ENCODE results near the gene SAMD14.

Gene SAMD14

DNA sequence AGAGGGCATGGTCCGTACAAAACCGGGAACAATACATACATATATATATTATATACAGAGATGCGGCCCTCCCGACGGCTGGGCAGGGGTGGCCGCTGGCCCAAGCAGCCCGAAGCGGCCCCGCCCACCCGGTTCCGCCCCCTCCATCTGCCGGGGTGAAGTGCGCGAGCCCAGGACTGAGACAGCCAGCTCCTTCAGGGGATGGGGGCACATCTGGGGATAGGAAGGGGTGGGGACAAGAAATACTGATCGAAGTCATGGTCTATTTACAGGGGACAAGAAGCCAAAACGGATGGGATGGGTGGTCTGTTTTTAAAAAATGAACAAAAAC is 3.8 kb upstream of the SAMD14 start:
- DNase-seq (ENCODE audit: low read depth in 1 of 2, low spot score in 1 of 2) = no peak

DNA sequence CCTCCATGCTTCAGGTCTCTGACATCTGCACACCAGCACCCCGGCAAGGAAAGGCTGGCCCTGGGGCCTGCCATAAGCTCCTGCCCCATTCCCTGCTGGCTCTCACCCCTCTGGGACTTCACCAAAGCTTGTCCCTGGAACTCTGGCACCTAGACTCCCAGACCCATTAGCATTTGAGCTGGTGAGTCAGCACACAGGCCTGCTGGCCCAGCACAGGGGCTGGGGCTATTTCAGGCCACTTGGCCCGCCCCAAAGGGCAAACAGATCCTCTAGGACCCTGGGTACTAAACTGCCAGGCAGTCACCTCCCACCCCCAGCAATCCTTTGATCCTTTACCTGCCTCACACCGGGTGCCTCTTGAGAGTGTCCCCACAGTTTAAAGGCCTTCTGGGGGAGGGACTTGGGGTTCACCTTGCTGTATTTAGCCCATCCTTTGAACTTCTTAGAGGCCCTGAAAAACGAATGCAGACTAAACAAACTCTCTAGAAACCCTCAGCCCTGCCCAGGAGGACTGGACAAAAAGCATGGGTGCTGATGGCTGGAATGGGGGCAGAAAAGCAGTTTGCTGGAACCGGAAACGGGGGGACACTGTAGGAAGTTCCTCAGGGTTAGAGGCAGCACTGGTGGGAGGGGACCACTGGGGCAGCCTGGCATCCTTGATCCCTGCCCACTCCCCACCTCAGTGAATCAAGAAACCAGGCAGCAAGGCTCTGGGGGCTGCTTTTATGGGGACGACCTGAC is 3.2 kb upstream of the SAMD14 start:
- no peak for DNase-seq (ENCODE audit: low read depth in 1 of 2, low spot score in 1 of 2)

DNA sequence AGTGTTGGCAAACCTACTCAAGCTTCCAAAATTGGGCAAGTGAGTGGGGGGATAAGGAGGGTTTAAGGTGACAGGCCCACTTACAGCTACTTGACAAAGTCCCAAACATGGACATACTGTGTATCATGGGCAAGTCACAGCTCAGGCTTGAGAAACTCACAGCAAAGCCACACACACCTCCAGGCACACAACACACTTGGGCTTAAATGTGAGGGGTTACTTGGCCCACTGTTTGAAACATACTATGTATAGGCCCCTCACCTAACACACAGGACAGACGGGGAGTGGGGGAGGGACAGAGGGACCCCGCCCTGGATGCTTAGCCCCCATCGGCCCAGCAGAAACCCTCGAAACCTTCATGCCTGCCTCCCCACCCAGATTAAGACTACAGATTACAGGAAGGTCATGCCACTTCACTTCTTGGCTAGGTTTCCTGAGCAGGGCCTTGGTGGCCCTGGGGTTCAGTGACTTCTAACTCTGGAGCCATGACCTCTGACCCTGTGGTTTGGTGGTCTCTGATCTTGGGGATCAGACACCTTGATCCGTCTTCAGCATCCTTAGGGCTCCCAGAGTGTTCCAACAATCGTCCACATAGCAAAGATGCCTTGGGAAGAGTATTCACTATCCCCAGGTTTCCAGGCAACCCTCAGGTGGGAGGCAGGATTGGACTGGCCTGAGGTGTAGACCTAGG is 2.3 kb upstream of the SAMD14 start:
- DNase-seq (ENCODE audit: low read depth in 1 of 2, low spot score in 1 of 2) = no peak

DNA sequence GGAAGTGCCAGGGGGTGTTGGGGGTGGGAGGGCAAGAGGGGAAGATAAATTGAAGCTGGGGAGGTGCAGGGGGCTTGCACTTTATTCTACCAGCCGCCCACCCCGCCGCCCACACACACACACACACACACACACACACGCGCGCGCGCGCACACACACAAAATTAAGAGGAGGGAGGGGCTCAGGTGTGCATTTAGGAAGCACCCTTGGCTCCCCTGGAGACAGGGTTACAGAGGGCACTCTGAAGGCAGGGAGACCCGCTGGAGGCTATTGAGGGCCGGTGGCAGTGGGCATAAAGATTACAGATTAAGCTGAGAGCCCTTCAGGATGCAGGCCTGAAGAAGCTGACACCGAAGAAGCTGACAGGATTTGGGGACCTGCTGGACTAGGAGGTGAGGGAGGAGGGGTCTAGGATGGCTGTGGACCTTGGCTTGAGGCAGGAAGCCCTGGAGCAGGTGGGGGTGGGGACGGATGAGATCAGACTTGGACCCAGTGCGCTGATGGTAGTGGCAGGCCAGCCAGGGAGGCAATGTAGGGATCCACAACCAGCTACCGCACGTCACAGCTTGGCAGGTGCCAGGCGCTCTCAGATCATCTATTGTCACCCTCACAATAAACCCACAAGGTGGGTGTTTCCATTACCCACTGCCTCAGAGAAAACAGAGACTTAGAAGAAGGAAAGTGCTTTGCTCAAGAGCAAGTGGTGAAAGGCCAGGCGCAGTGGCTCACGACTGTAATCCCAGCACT is 772 bp upstream of the SAMD14 start:
- DNase-seq (ENCODE audit: low read depth in 1 of 2, low spot score in 1 of 2) = no peak

DNA sequence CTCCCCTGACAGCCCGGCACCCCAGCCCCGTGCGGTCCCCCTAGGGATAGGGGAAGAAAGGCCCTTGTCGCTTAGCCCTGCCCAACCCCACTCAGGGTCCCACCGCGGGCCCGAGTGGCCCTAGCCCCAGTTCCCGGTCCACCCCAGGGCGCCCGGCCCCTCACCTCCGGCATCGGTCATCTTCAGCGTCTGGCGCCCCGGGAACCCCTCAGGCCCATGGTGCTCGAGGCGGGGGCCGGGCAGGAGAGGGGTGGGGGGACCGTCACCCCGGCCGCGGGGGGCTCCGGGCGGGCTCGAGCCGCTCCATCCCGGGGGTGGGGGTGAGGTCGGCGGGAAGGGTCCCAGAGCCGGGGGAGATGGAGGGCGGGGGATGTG is 620 bp downstream of the SAMD14 start:
- DNase-seq (ENCODE audit: low read depth in 1 of 2, low spot score in 1 of 2) = no peak

DNA sequence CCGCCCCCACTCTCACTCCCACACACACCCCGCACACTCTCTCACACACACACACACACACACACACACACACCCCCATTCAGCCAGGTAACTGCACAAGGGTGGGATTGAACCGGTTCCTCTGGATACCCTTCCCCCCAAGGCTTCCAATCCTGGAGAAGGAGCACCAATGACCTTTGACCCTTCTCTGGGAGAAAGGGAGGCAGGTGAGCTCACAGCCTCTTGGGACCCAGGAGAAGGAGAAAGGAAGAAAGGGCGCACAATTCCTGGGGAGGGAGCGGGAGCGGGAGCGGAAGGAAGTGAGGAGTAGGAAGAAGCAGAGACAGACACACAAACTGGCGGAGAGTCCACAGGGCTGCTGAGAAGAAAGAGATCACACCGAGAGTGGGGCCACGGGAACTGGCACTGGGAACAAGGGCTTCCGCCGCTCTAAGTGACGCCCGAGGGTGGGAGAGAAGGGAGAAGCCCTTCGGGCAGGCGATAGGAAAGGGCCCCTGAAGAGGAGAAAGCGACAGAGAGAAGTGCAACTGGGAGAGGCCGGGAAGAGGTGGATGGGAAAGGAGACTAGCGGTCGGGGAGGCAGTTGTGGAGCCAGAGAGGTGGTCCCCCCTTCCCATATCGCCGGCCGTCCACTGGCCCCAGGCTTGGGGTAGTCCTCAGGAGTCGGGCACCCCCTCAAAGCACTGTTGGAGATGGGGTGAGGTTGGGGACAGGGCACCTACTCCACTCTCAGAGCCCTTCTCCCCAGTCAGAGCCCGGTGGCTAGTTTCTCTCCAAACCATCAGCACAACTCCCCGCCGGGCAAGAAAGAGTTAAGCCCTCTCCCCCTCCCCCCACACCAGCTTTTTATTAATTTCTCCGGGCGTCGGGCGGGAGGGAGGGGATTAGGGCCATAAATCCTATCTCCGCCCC is 1.3 kb downstream of the SAMD14 start:
- no peak for DNase-seq (ENCODE audit: low read depth in 1 of 2, low spot score in 1 of 2)

DNA sequence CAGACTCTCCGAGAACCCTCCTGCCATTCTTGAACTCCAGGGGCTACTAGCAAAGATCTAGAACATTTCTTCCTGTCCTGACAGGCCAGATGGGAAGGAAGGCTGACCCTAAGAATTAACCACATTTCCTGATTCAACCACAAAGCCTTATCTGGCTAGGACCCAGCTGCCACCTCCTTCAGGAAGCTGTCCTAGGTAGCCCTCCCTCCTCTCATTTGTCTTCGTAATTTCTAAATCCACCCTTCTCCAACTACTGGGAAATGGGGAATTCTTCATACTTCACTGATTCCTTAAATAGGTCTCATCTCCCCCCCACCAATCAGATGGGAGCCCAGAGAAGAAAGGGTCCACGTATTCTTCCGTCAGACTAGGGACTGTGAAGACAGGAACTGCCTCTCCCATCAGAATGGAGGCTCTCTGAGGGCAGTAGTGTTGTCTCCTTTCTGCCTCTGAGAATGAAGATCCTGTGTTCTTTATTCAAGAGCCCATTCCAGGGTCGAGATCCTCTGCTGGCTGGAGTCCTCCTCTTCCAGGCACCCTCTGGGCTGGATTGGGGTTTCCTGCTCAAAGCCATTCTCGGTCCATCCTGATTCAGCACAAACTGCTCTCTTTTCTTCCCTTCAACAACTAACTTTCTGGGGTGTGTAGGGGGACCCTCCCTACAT is 2.1 kb downstream of the SAMD14 start:
- DNase-seq (ENCODE audit: low read depth in 1 of 2, low spot score in 1 of 2) = no peak

DNA sequence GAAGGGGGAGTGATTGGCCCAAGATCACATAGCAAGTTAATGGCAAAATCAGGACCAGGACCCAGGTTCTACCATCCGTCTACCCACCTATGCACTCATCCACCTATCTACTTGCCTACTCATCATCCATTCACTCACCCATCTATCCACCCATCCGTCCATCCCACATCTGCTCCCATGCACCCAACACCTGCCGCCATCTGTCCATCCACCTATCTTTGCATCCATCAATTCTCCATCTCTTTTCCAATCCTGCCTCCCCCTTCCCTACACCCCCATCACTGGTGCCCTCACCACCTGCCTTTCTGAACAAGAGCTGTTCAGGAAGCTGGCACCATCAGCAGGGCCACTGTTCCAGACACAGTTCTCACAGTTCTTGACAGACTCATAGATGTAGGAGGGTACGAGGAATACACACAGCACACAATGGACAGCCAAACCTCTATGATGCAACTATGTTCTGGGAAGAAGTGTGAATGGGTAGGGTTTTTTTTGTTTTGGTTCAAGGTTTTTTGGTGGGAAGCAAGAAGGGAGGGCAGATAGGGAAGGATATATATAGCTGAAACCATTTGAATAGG is 4.5 kb downstream of the SAMD14 start:
- DNase-seq (ENCODE audit: low read depth in 1 of 2, low spot score in 1 of 2) = no peak

DNA sequence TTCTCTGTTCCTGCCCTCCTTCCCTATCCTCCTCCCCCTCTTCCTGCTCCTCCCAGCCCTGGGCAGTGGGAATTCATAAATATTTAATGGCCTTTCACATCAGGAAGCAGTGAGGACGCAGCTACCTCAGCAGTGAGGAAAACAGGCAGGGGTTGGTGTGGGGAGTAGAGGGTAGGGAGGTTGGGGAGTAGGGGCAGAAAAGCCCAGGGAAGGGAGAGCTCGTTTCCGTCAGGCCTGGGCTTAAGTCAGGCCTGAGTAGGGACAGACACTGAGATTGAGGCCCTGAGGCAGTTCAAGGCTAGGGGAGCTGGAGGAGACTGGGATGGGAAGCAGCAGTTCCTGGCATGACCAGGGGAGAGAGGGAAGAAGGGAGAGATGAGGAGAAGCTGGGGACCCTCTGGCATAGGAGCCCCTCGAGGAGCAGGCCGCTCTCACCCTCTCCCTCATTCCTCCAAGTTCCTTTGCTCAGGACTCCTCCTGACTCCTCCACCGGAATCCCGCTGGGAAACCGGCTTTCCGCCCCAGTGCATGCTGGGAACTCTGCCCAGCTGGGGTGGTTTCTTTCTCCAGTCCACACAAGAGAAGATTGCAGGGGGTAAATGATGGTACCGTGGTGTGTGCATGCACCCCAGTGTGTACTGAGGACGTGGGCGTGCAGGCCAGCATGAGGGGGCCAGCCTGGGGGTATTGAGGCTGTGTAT is 6.2 kb downstream of the SAMD14 start:
- no peak for DNase-seq (ENCODE audit: low read depth in 1 of 2, low spot score in 1 of 2)

DNA sequence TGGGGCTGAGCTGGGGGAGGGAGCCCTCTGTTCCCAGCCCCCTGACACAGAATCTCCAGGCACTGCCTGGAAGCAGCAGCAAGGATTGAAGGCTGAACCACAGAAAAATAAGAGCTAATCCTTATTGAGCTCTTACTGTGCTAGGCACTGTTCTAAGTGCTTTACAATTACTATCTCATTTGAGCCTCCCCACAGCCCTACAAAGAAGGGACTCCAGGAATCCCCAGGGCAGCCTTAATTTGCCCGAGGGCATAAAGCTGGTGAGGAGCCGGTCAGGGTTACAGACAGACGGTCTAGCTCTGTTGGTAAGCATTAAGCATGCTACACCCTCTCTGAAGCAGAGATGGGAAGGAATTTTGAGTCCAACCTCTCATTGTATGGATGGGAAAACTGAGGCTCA is 7.0 kb downstream of the SAMD14 start:
- DNase-seq (ENCODE audit: low read depth in 1 of 2, low spot score in 1 of 2) = no peak

DNA sequence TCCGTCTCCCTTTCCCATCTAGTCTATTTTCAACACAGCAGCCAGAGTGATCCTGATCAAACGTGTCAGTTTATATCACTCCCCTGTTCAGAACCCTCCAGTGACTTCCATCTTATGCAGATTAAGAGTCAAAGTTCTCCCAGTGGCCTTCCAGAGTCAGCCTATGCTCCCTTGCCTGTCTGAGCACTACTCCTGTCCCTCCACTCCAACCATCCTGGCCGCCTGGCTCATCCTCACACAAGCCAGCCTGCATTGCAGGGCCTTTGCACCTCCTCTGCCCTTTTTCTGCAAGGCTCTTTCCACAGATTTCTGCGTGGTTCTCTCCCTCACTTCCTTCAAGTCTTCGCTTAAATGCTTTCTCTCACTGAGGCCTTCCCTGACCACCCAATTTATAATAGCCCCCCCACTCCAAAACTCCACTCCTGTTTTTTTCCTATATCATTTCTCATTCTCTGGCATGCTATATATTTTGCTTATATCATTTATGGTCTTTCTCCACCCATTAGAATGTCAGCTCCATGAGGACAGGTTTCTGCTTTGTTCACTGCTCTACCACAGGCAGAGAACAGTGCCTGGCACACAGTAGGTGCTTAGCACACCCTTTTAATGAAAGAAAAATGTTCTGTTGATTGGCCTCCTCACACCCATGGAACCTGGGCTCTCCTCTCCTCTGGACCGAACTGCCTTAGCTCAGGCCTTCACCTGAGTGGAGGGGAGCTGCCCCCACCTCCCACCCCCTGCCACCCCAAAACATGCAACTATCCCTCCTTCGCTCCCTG is 9.3 kb downstream of the SAMD14 start:
- no peak for DNase-seq (ENCODE audit: low read depth in 1 of 2, low spot score in 1 of 2)

DNA sequence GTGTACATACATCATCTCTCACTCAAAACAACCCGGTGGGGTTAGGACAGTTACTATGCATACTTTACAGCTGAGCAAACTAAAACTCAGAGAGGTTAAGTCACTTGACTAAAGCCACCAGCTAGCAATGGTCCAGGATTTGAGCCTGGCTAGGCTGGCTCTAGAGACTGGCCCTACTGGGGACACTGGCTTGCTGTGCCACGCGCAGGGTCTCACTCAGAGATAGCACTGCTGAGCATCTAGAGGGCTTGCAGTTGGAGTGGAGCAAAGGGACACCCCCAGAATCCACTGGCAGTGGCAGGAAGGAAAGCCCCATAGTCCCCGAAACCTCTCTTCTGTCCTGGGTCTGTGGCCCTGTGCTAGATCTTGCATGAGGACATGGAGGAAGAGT is 11.1 kb downstream of the SAMD14 start:
- DNase-seq (ENCODE audit: low read depth in 1 of 2, low spot score in 1 of 2) = no peak

DNA sequence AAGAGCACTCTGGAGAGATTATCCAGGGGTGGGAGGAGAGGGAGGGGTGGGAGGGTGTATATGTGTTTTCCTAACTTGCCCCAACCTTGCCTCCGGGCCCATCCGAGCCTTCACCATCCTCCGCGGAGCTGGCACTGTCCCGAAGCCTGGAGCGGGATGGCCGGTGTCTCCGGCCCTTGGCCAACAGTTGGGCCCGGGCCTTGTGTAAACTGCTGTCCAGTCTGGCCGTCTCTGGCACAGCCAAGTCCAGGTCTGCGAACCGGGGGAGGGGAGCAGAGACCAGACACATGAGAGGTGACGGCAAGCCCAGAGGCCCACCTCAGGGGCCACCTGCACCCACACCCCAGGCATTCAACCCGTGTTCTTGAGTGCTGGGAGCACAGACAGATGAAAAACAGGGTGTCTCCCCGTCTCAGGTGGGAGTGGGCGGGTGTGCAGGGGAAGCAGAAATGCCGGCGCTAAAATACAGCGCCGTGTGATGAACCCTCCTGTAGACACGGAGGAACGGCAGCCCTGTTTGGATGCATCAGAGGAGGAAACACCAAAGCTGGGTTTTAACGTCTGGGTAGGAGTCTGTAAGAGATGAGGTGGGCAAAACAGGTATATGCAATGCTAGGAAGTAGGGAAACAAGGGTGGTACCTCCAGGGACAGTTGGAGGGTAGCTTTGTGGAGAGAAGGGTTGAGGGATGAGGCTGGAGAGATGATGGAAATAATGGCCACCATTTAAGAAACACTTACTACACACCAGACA is 11.7 kb downstream of the SAMD14 start:
- no peak for DNase-seq (ENCODE audit: low read depth in 1 of 2, low spot score in 1 of 2)

DNA sequence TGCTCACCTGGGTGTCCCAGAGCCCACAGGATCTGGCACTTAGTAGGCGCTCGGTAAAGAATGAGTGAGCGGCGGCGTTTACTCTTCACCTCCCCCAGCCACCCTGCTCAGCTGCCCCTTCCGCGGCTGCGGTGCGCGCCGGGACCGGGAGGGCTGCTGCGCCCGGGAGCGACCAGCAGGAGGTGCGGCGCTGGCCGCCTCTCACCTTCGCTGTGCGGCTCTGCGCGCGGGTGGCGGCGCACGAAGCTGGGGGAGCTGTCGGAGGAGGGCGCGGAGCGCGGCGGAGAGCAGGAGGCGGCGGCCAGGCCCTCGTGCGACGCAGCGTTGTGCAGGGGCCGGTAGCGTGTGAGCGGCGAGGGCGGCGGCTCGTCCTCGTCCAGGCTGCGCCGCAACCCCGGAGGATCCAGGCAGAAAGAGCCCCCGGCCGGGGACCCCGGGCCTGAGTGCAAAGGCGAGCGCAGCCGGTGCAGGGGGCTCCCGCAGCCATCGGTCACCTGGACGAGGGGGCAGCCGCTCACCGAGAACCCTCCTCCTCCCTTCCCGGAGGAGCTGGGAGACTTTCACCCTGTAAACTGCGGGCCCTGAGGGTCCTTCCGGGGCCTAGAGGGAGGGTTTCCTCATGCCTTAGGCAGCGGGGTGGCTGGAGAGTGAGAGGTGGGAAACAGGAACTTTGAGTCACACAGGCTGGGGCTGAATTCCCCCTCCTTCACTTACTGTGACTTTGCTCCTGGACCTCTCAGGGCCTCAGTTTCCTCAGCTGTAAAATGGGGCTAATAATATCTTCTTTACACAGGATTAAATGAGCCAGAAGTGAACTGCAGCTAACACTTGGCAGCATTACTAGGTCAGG is 12.5 kb downstream of the SAMD14 start:
- peak; percentile 26 to 48 for DNase-seq (ENCODE audit: low read depth in 1 of 2, low spot score in 1 of 2)

DNA sequence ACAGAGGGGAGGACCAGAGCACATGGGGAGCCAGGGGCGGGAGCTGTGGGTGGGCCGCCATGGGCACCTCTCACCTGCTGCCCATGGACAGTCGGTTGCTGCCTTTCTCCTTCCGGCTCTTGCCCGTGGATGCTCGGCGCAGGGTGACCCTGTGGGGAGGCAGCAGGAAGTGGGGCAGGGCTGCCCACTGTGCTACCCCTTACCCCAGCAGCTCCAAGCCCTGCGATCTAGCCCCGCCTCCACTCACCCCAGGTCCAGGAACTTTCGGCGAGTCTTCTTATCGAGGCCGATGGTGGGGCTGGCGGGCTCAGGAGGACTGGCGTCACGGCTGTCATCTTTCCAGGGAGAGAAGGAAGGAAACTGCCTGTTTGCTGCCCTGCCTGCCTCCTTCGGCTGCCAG is 14.2 kb downstream of the SAMD14 start:
- DNase-seq (ENCODE audit: low read depth in 1 of 2, low spot score in 1 of 2) = no peak

DNA sequence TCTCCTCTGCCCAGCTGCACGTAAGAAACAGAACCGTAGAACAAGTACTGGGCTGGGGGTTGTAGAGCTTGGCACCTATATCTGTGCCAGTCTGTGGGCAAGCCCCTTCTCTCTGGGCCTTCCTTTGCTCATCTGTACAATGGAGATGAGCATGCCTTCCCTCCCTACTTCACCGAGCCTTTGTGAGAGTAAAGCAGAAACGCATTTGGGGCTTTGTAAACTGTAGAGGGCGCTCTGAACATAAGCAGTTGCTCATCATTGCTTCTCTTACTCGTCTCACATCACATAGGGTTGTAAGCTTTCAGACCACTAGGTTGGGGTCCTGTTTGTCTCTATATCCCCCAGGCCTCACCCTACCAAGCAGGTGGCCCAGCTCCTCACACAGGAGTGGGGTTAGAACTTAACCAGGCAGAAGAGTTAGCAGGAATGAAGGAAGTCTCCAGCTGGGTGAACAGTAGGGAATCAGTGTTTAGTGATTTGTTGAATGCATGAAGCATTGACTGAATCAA is 15.1 kb downstream of the SAMD14 start:
- no peak for DNase-seq (ENCODE audit: low read depth in 1 of 2, low spot score in 1 of 2)

DNA sequence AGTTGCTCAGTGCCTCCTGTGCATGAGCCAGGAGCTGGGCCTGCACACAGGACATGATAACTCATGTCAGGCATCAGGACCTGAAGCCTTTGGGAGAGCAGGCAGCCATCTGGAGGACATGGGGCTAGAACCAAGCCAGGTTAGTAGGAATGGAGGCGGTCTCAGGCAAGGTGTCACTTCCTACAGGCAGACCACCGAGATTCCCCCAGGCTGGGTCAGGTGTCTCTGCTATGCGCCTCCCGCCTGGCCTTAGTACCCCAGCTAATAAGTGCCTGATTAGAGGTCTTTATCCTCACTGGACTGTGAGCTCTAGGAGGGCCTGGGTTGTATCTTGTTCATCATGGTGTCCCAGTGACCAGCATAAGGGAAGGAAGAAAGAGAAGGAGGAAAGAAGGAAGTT is 15.6 kb downstream of the SAMD14 start:
- no peak for DNase-seq (ENCODE audit: low read depth in 1 of 2, low spot score in 1 of 2)
